Activated CD8-positive, alpha-beta memory T cell treated with anti-CD3 and anti-CD28 coated beads for 48 hours (primary cell): ENCODE measurements around the gene TMEM238.

Experiments used
- DNase-seq, 3 experiments: peaks; one replicate each; pipeline ENCODE4 v3.0.0-alpha.2; 2020; ENCODE audit warnings: low read depth in 2 of 3, low spot score in 2 of 3

Gene TMEM238

DNA sequence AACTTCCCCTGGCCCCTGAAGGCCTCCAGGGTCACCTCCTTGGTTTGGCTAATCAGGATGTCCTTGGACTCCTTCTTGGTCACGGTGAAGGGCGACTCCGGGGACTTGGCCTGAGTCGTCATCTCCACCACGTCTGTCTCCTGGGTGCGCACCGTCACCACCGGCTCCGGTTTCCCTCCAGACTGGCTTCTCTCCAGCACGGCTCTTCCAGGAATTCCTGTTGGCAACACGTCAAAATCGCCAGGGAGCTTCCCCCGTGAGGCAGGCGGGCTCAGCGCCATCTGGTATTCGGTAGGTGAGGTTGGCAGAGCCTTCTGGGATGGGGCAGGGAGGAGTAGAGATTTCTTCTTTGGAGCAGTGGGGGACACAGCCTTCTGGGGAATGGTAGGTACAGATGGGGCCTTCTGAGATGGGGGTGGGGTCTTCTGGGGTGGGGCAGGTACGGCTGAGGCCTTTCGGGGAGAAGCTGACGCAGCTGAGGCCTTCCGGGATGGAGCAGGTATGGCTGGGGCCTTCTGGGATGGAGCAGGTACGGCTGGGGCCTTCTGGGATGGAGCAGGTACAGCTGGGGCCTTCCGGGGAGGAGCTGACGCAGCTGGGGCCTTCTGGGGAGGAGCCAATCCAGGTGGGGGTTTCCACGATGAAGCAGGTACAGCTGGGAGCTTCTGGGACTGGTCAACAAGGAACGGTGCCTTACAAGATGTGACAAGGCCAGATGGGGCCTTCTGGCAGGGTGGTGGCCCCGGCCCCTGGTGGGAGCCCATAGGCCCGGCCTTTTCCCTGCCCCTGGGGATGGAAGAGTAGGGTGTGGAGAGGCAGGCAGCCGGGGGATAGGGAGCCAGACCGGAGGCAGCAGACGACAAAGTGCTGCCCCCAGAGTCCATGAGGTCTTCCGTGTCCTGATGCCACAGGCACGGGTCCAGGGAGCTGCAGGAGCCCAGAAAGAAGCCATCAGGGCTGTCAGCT lies 24.9 kb downstream of the TMEM238 start:
- DNase-seq = no peak

- no peak for DNase-seq
Measured at GRCh38 chr19:55358493-55358892, 25.6 kb downstream of the TMEM238 start.

GRCh38 chr19:55355213-55355821 lies 28.8 kb downstream of the TMEM238 start:
- no peak for DNase-seq

GRCh38 chr19:55354698-55355212 lies 29.3 kb downstream of the TMEM238 start, which contains the start of gene COX6B2:
TSS of gene COX6B2 (minus strand) at chr19:55354719. CDS start at chr19:55354521, 198 bp downstream.
- no peak for DNase-seq

GRCh38 chr19:55353803-55354697 lies 30.0 kb downstream of the TMEM238 start:
- peak in 1 of 3 experiments; percentile 38 for DNase-seq

DNA sequence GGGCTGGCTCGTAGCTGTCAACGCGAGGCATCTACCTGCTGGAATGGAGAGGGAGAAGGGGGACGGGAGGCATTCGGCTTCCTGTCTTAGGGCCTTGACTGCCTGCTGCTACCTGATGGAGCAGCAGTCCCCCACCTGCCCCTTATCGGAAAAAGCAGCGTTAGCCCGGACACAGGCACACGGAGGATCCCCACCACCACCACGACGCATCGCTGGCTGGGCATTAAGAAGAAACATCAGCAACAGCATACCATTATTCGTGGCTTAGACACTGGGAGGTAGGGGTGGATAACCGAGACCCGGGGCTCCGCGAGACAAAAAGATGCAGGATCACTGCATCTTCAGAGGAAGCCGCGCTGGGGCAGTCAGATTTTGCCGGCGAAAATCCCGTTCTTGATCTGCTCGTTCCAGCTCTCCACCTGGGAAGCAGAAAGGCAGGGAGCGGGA lies 30.7 kb downstream of the TMEM238 start:
- no peak for DNase-seq

GRCh38 chr19:55352549-55353145 lies 31.4 kb downstream of the TMEM238 start:
- DNase-seq = no peak

DNA sequence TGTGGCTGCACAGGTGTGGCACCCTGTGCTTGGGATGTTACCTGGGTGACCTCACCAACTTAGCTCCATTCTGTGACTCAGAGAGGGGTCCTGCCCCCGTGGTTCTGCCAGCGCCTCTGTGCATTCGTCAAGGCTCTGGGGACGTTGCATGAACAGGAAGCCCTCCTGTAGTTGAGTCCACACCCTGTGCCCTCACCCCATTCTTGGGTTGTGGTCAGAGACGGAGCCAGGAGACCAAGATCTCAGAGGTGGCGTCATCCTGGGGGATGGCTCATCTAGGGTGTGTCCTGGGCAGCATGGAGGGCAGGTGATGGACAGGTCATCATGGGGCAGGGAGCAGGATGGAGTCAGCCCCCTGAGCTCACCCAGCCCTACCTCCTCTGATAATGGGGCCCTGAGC lies 32.1 kb downstream of the TMEM238 start:
- DNase-seq = no peak

GRCh38 chr19:55350620-55351315 lies 33.3 kb downstream of the TMEM238 start:
- DNase-seq = no peak

DNA sequence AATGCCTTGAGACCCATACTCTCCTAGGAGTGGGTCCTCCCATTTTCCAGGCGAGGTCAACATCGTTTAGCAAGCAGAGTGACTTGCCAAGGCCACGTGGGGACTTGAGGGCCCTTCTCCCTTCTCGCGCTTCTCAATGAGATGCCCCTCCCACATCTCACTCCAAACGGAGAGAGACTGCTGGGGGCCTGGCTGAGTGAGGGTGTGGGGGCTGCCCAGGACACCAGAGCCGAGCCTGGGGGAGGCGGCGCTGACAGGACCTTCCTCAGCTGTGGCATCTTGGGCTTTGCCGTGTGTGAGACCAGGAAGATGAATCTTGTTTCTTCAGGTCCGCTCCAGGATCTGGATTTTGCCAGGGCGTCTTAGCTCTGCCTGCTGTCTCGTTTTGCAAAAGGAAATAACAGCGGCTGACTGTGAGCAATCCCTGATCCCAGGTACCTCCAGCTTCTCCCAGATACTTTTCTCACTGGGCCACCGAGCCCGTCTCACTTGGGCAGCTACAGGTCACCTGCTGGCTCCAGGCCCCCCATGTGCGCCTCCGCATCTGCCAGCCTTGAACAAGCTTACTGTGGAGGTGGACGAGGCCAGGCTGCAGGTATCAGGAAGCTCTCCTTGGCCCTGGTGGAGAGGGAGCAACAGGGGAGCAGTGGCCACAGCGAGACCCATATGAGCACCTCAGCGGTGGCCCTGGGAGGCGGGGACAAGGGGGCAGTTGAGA lies 35.6 kb downstream of the TMEM238 start:
- no peak for DNase-seq

- DNase-seq = no peak
Measured at GRCh38 chr19:55347442-55348009, 36.6 kb downstream of the TMEM238 start.

- no peak for DNase-seq
Measured at GRCh38 chr19:55346725-55347441, 37.2 kb downstream of the TMEM238 start.

- no peak for DNase-seq
Measured at GRCh38 chr19:55345818-55346724, 38.0 kb downstream of the TMEM238 start.

- no peak for DNase-seq
Measured at GRCh38 chr19:55345101-55345817, 38.8 kb downstream of the TMEM238 start.

DNA sequence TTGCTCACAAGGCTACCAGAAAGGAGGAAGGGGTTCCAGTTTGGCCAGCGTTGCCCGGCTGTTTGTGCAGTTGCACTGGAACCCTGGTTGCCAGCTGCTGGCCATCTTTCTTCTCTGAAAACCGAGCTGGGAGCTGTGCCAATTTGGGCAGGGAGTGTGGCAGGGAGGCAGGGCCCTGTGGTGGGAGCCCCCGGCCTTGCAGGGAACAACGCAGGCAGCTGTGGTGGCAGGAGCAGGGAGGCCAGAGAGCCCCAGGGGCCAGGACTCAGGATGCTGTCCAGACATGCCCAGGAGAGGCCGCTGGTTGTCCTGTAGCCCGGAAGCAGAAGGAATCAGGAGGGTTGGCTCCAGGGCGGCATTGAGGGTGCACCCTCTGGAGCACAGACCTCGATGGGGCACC lies 39.6 kb downstream of the TMEM238 start:
- no peak for DNase-seq
